Measurements from ENCODE around the gene PCDH15. TPM values are rescaled to one million over a fixed set of nuclear protein-coding genes. Genes with fewer than 3 reads are reported as not detected.
"Not testable (repeated sequence)": the region's sequence is repeated elsewhere in the genome, so short reads cannot be mapped to it uniquely, and the experiment has no call there.

The PCDH15 gene
- polyA plus RNA-seq, 4 donors, result 4.0 to 6.8 (median 4.8) TPM

- no peak for DNase-seq (ENCODE audit: low read depth in 4 of 4, low spot score in 3 of 4)
Observed at GRCh38 chr10:54577682-54578081, 223.3 kb downstream of the PCDH15 start.

- DNase-seq (ENCODE audit: low read depth in 4 of 4, low spot score in 3 of 4), result no peak
Observed at GRCh38 chr10:54576541-54576940, 224.5 kb downstream of the PCDH15 start.

- DNase-seq (ENCODE audit: low read depth in 4 of 4, low spot score in 3 of 4), result no peak
Observed at GRCh38 chr10:54559498-54559897, 241.5 kb downstream of the PCDH15 start.

GRCh38 chr10:54554028-54554427, 247.0 kb downstream of the PCDH15 start:
- no peak for DNase-seq (ENCODE audit: low read depth in 4 of 4, low spot score in 3 of 4)

- no peak for DNase-seq (ENCODE audit: low read depth in 4 of 4, low spot score in 3 of 4)
Observed at GRCh38 chr10:54550016-54550415, 251.0 kb downstream of the PCDH15 start.

GRCh38 chr10:54531296-54531695, 269.7 kb downstream of the PCDH15 start:
- no peak for DNase-seq (ENCODE audit: low read depth in 4 of 4, low spot score in 3 of 4)

- DNase-seq (ENCODE audit: low read depth in 4 of 4, low spot score in 3 of 4), result no peak
Observed at GRCh38 chr10:54530299-54530698, 270.7 kb downstream of the PCDH15 start.

- DNase-seq (ENCODE audit: low read depth in 4 of 4, low spot score in 3 of 4), result no peak
Observed at GRCh38 chr10:54525816-54526215, 275.2 kb downstream of the PCDH15 start.

GRCh38 chr10:54515244-54515643, 285.8 kb downstream of the PCDH15 start:
- not testable (repeated sequence) for DNase-seq (ENCODE audit: low read depth in 4 of 4, low spot score in 3 of 4)

- DNase-seq (ENCODE audit: low read depth in 4 of 4, low spot score in 3 of 4), result no peak
Observed at GRCh38 chr10:54503863-54504262, 297.2 kb downstream of the PCDH15 start.

- DNase-seq (ENCODE audit: low read depth in 4 of 4, low spot score in 3 of 4), result no peak
Observed at GRCh38 chr10:54501929-54502328, 299.1 kb downstream of the PCDH15 start.

GRCh38 chr10:54496852-54497251, 304.2 kb downstream of the PCDH15 start:
- no peak for DNase-seq (ENCODE audit: low read depth in 4 of 4, low spot score in 3 of 4)

- no peak for DNase-seq (ENCODE audit: low read depth in 4 of 4, low spot score in 3 of 4)
Observed at GRCh38 chr10:54487743-54488142, 313.3 kb downstream of the PCDH15 start.

- no peak for DNase-seq (ENCODE audit: low read depth in 4 of 4, low spot score in 3 of 4)
Observed at GRCh38 chr10:54485971-54486370, 315.1 kb downstream of the PCDH15 start.

GRCh38 chr10:54484186-54484585, 316.8 kb downstream of the PCDH15 start:
- DNase-seq (ENCODE audit: low read depth in 4 of 4, low spot score in 3 of 4), result no peak

GRCh38 chr10:54478601-54479000, 322.4 kb downstream of the PCDH15 start:
- no peak for DNase-seq (ENCODE audit: low read depth in 4 of 4, low spot score in 3 of 4)

GRCh38 chr10:54477738-54478137, 323.3 kb downstream of the PCDH15 start:
- DNase-seq (ENCODE audit: low read depth in 4 of 4, low spot score in 3 of 4), result no peak

- DNase-seq (ENCODE audit: low read depth in 4 of 4, low spot score in 3 of 4), result no peak
Observed at GRCh38 chr10:54470324-54470631, 330.8 kb downstream of the PCDH15 start.

- no peak for DNase-seq (ENCODE audit: low read depth in 4 of 4, low spot score in 3 of 4)
Observed at GRCh38 chr10:54469587-54470323, 331.3 kb downstream of the PCDH15 start.

GRCh38 chr10:54454271-54454670, 346.8 kb downstream of the PCDH15 start:
- no peak for DNase-seq (ENCODE audit: low read depth in 4 of 4, low spot score in 3 of 4)

- peak in 1 of 4 donors; percentile 8 for DNase-seq (ENCODE audit: low read depth in 4 of 4, low spot score in 3 of 4)
Observed at GRCh38 chr10:54449056-54449455, 352.0 kb downstream of the PCDH15 start.

GRCh38 chr10:54444170-54444569, 356.9 kb downstream of the PCDH15 start:
- DNase-seq (ENCODE audit: low read depth in 4 of 4, low spot score in 3 of 4), result no peak

- no peak for DNase-seq (ENCODE audit: low read depth in 4 of 4, low spot score in 3 of 4)
Observed at GRCh38 chr10:54441275-54441674, 359.8 kb downstream of the PCDH15 start.
